Activated B cell treated with CpG ODN at 0.5 μM for 24 hours (primary cell): ENCODE results near the gene FAM168A. TPM values are rescaled to one million over a fixed set of nuclear protein-coding genes. Genes with fewer than 3 reads are reported as not detected.

Source experiments
- ATAC-seq: fragments of 200-7000 bp; cut with Tn5 transposase; one replicate; pipeline ENCODE4 v1.10.0; 2021; ENCODE audit warnings: low read depth, mild to moderate bottlenecking, moderate library complexity
- CTCF ChIA-PET: fragments of 350-600 bp; sonication (Branson Sonifier 250); formaldehyde crosslinking; loops from one replicate; lab custom pipeline; 2021; ENCODE audit warnings: antibody characterized with exemption; lab: Charles Lee
- POLR2A ChIA-PET: fragments of 350-600 bp; sonication (Branson Sonifier 250); formaldehyde crosslinking; loops from one replicate; lab custom pipeline; 2021; ENCODE audit warnings: antibody characterized with exemption; lab: Charles Lee
- DNase-seq: peaks from one replicate; pipeline ENCODE4 v3.0.0; 2022
- H3K27ac Mint-ChIP-seq: one replicate; pipeline ENCODE4 v1.8.0; 2020; ENCODE audit warnings: mixed read lengths
- H3K27me3 Mint-ChIP-seq: one replicate; pipeline ENCODE4 v1.8.0; 2021; ENCODE audit warnings: mixed read lengths
- H3K36me3 Mint-ChIP-seq: one replicate; pipeline ENCODE4 v1.8.0; 2021; ENCODE audit warnings: low read depth, mixed read lengths
- H3K4me1 Mint-ChIP-seq: one replicate; pipeline ENCODE4 v1.8.0; 2021; ENCODE audit warnings: mixed read lengths
- H3K4me3 Mint-ChIP-seq: one replicate; pipeline ENCODE4 v1.8.0; 2020; ENCODE audit warnings: mild to moderate bottlenecking, mixed read lengths
- H3K9me3 Mint-ChIP-seq: one replicate; pipeline ENCODE4 v1.8.0; 2020; ENCODE audit warnings: mixed read lengths
- CTCF ChIP-seq: fragments of 200-600 bp; IDR thresholded peaks from one replicate; pipeline ENCODE4 v1.8.0; 2022; ENCODE audit warnings: antibody characterized with exemption, mild to moderate bottlenecking
- intact Hi-C: fragments of 100-400 bp; cut with micrococcal nuclease; formaldehyde crosslinking; loops from one replicate; pipeline ENCODE4 v1.15.1; 2024
- total RNA-seq: library from RNA; stranded (reverse); gene quantifications from 2 replicates; pipeline ENCODE4 v1.2.3, GENCODE V29; 2022

Gene FAM168A
- total RNA-seq, 1 donor from 2014 or later, result 16.5 TPM

- intact Hi-C loops, result no loop called here
- TF ChIP-seq CTCF, result no peak
- ChIA-PET CTCF (no interaction called here), POLR2A (no interaction called here)
- Mint-ChIP-seq H3K27me3 (peaks cover 5% of the 10 kb centered on the region), H3K36me3 (no peaks in the 10 kb centered on the region), H3K27ac (no peak overlapping the region), H3K4me3 (no peak overlapping the region), H3K4me1 (no peaks in the 10 kb centered on the region), H3K9me3 (no peaks in the 10 kb centered on the region)
- no peak for DNase-seq
- no peak for ATAC-seq
Measured at GRCh38 chr11:73641668-73642067, 43.8 kb upstream of the FAM168A start.

- ATAC-seq (no peak), DNase-seq (no peak)
- Mint-ChIP-seq H3K4me3 (no peak overlapping the region), H3K27ac (no peak overlapping the region), H3K4me1 (no peaks in the 10 kb centered on the region), H3K36me3 (no peaks in the 10 kb centered on the region), H3K9me3 (no peaks in the 10 kb centered on the region), H3K27me3 (peaks cover 5% of the 10 kb centered on the region)
- intact Hi-C loops, result no loop called here
- TF ChIP-seq CTCF, result no peak
- ChIA-PET CTCF (interaction anchor here (1.1 kb wide), 1 partner anchor 15 kb away, joined by 4 read pairs; no protein-coding TSS in a partner anchor), POLR2A (no interaction called here)
Measured at GRCh38 chr11:73640592-73640991, 42.7 kb upstream of the FAM168A start.

- no peak overlapping the region for H3K4me3 Mint-ChIP-seq
Measured at GRCh38 chr11:73637012-73637411, 39.1 kb upstream of the FAM168A start.

GRCh38 chr11:73636249-73636648 is 38.3 kb upstream of the FAM168A start:
- DNase-seq, result no peak
- CTCF ChIA-PET, result interaction anchor here (1.6 kb wide), 1 partner anchor 11 kb away, joined by 7 read pairs; no protein-coding TSS in a partner anchor
- Mint-ChIP-seq H3K4me1 (no peaks in the 10 kb centered on the region), H3K4me3 (no peak overlapping the region), H3K9me3 (peaks cover 3% of the 10 kb centered on the region), H3K27me3 (peaks cover 5% of the 10 kb centered on the region), H3K27ac (no peak overlapping the region), H3K36me3 (no peaks in the 10 kb centered on the region)
- intact Hi-C loops, result no loop called here
- TF ChIP-seq CTCF, result no peak
- ATAC-seq, result no peak
- POLR2A ChIA-PET, result no interaction called here

More at GRCh38 chr11:73637012-73637411, 39.1 kb upstream of the FAM168A start:
- POLR2A ChIA-PET, result no interaction called here
- Mint-ChIP-seq H3K27ac (no peak overlapping the region), H3K27me3 (peaks cover 5% of the 10 kb centered on the region), H3K4me1 (no peaks in the 10 kb centered on the region), H3K9me3 (peaks cover 2% of the 10 kb centered on the region), H3K36me3 (no peaks in the 10 kb centered on the region)
- intact Hi-C loops, result no loop called here
- ATAC-seq, result no peak
- TF ChIP-seq CTCF, result no peak
- DNase-seq, result no peak
- CTCF ChIA-PET, result interaction anchor here (1.0 to 1.6 kb wide), 2 partner anchors 11 to 24 kb away, joined by 3 to 7 read pairs; no protein-coding TSS in a partner anchor

GRCh38 chr11:73635721-73636120 is 37.8 kb upstream of the FAM168A start:
- Mint-ChIP-seq H3K27ac (no peak overlapping the region), H3K4me3 (no peak overlapping the region), H3K9me3 (peaks cover 3% of the 10 kb centered on the region), H3K4me1 (no peaks in the 10 kb centered on the region), H3K27me3 (peaks cover 5% of the 10 kb centered on the region), H3K36me3 (no peaks in the 10 kb centered on the region)
- TF ChIP-seq CTCF, result no peak
- CTCF ChIA-PET, result interaction anchor here (1.6 kb wide), 1 partner anchor 10 kb away, joined by 7 read pairs; no protein-coding TSS in a partner anchor
- intact Hi-C loops, result no loop called here
- DNase-seq (no peak), ATAC-seq (no peak)
- POLR2A ChIA-PET, result no interaction called here
